Ishikawa (cell line): ENCODE results near the gene FLYWCH1.

ENCODE experiments used
- CEBPB ChIP-seq: IDR thresholded peaks from 2 replicates; pipeline ENCODE4 v1.6.1; 2012
- CREB1 ChIP-seq: IDR thresholded peaks from 2 replicates; pipeline ENCODE4 v1.6.1; 2012; ENCODE audit warnings: low read depth
- NFIC ChIP-seq: IDR thresholded peaks from 2 replicates; pipeline ENCODE4 v1.6.1; 2012

DNA sequence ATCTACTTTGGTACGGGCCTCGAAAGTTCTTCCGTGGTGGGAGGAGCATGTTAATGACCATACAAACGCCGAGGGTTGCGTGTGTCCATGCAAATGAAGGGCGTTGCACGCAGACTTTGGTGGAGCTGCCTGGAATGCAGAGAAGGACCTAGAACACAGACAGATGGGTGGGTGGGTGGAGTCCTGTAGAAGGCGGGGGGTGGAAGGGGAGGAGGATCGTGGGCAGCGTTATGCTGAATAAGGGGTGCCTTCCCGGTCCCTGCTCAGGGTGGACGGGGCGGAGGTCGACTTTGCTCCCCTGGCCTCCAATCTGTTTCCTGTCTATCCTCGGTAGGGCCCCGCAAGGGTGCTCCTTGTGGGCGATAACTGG, 56.6 kb downstream of the FLYWCH1 start:
- TF ChIP-seq NFIC, result no peak
- no peak for TF ChIP-seq CREB1
- no peak for TF ChIP-seq CEBPB
